GM23248 (cell line): Measurements from ENCODE around the gene PLCH1.

ENCODE experiments used
- EZH2 ChIP-seq: fragments of 200-600 bp; sonication (generic); IDR thresholded peaks from 2 replicates; pipeline ENCODE4 v1.6.1; 2018; ENCODE audit warnings: antibody characterized with exemption, mild to moderate bottlenecking; ENCODE audit not compliant: insufficient read depth, poor library complexity, severe bottlenecking
- EZH2phosphoT487 ChIP-seq: fragments of 200-600 bp; sonication (generic); IDR thresholded peaks from 2 replicates; pipeline ENCODE4 v1.6.1; 2018; ENCODE audit warnings: antibody characterized with exemption, moderate library complexity, mild to moderate bottlenecking, low read depth; ENCODE audit not compliant: insufficient read depth

DNA sequence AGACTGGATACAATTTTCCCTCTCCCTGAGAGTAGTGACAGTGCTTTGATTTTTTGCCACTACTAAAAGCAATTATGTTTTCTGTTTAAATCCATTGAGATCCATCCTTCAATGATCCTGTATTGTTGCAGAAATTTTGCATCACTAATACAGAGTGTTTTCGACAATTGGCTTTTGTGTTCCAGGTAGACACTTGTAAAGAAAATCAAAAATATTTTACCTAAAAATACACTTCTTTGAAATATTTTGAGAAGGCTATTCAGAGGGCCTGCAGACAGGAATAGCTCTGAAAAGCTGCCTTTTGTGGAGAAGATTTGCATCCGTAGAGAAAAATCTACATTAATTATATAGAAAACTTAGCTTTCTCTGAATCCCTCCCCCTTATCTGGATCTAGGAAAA is 384.6 kb downstream of the PLCH1 start:
- TF ChIP-seq EZH2phosphoT487 (no peak), EZH2 (no peak)
